Choroid plexus epithelial cell (primary cell): Measurements from ENCODE around the gene MOCOS.
"Not testable (repeated sequence)": the region's sequence is repeated elsewhere in the genome, so short reads cannot be mapped to it uniquely, and the experiment has no call there.

Source experiments
- DNase-seq: peaks from one replicate; pipeline ENCODE4 v3.0.0-alpha.2; 2010; ENCODE audit warnings: low read depth
- H3K4me3 ChIP-seq: 2 replicates; pipeline ENCODE4 v1.5.1; 2011; ENCODE audit warnings: low read depth, mild to moderate bottlenecking, control low read depth, low read length, moderate library complexity
- CTCF ChIP-seq: conservative IDR thresholded peaks from 2 replicates; pipeline ENCODE4 v1.5.1; 2011; ENCODE audit warnings: low read depth, mild to moderate bottlenecking, control low read depth, inconsistent platforms, low read length, moderate library complexity

Gene MOCOS

GRCh38 chr18:36160959-36161371 is 26.3 kb upstream of the MOCOS start:
- no peak for TF ChIP-seq CTCF
- no peak for DNase-seq
- no peak overlapping the region for H3K4me3 ChIP-seq

DNA sequence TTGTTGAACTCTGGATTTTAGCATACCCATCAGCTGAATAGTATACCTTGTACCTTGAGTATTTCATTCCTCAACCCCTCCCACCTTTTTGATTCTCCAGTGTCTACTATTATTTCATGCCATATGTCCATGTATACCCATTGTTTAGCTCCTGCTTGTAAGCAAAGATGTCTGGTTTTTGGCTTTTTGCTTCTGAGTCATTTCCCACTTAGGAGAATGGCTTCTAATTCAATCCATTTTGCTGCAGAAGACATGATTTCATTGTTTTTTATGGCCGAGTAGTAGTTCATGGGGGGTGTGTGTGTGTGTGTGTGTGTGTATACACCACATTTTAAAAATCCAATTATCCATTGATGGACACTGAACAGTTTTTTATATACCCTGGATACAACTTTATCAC is 24.3 kb upstream of the MOCOS start:
- TF ChIP-seq CTCF = no peak
- DNase-seq = no peak
- no peak overlapping the region for H3K4me3 ChIP-seq

DNA sequence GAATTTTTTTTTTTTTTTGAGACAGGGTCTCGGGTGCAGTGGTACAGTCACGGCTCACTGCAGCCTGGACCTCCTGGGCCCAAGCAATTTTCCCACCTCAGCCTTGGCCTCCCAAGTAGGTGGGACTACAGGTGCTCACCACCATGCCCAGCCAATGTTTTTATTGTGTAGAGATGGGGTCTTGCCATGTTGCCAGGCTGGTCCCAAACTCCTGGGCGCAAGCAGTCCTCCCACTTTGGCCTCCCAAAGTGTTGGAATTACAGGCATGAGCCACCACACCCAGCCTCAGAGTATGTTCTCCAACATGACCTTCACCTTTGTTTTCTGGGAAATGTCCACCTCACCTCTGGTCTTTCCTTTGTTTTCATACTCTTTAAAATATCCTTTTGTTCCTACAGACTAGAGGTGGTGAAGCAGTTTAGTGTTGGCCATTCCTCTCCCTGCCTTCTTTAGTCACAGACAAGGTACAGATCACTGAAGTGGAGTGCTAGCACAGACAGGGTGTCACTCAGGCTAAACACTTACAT is 19.5 kb upstream of the MOCOS start:
- DNase-seq = no peak
- H3K4me3 ChIP-seq = no peak overlapping the region
- no peak for TF ChIP-seq CTCF

DNA sequence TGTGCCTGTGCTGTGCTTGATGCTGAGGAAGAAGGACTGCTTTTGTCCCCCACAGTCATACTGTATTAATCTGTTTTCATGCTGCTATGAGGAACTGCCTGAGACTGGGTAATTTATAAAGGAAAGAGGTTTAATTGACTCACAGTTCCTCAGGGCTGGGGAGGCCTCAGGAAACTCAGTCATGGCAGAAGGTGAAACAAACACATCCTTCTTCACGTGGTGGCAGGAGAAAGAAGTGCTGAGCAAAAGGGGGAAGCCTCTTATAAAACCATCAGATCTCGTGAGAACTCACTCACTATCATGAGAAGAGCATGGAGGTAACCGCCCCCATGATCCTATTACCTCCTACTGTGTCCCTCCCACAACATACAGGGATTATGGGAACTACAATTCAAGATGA is 19.0 kb upstream of the MOCOS start:
- H3K4me3 ChIP-seq, DNase-seq: not testable (repeated sequence)

- DNase-seq = no peak
- TF ChIP-seq CTCF = no peak
These were observed 17.4 kb upstream of the MOCOS start for GRCh38 chr18:36169938-36170337.

GRCh38 chr18:36175481-36175880 is 11.8 kb upstream of the MOCOS start:
- no peak for DNase-seq
- no peak for TF ChIP-seq CTCF
- H3K4me3 ChIP-seq = no peak overlapping the region

More at GRCh38 chr18:36169938-36170337, 17.4 kb upstream of the MOCOS start:
- H3K4me3 ChIP-seq = no peak overlapping the region

DNA sequence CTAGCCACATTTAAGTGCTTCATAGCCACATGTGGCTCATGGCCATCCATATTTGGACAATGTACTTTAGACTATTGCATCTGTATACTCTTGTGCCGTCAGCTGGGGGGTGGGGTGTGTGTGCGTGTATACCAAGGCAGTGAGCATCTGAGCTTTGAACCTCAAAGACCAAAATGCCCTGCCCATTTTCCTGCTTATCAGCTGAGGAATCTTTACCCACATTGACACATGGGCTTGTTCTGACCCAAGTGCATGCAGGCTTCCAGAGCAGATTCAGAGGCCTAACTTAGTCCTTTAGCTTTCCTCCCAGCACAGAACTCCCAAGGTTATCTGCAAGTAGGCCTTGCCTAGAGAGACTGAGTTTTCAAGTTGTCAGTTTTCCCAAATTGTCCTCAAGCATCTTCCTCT is 11.1 kb upstream of the MOCOS start:
- no peak for DNase-seq
- no peak overlapping the region for H3K4me3 ChIP-seq

More for the DNA sequence above, 11.1 kb upstream of the MOCOS start:
- TF ChIP-seq CTCF = no peak
